Activated T-helper 1 cell treated with Interleukin-2 at 50 U/mL for 16 hours (primary cell): ENCODE data around the gene DIRAS1.
"Not testable (repeated sequence)": the region's sequence is repeated elsewhere in the genome, so short reads cannot be mapped to it uniquely, and the experiment has no call there.

Experiments used
- DNase-seq: peaks from one replicate; pipeline ENCODE4 v3.0.0-alpha.2; 2020; ENCODE audit warnings: low read depth

Gene DIRAS1

DNA sequence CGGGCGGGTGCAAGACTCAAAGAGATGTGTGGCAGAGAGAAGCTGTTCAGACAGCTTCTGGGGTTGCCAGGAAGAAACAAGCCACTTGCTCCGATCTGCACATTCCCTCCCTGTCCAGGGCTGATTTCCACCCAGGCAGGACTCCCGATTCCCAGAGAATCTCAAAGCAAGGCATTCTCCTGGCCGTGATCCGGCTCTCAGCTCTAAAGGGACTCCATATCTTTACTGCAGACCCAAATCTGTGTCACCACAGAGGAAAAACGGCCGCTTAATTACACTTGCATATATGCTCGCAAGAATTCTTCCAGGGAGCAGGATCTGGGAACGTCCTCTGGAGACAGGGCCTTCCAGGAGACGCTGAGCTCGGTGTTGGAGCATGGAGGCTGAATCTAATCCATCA, 44.3 kb downstream of the DIRAS1 start:
- DNase-seq = no peak

- DNase-seq = no peak
Measured at GRCh38 chr19:2675892-2676291, 45.3 kb downstream of the DIRAS1 start.

DNA sequence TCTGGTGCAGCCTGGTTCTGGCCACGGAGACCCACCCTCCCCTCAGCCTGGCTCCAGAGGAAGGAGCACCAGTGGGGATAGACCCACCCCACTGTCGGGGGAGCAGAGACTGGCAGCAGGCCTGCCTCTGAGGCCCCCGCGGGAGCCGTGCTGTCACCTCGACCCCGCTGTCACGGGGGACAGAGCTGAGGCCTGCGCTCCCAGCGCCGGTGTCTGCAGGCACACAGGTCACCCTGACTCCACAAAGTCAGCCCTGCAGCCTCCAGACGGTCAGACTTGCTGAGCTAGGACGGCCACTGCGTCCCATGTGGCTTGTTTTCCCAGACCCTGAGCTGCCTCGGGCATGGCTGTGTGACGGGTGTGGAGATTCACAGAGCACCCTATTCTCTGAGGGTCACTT, 51.0 kb downstream of the DIRAS1 start:
- DNase-seq = no peak

GRCh38 chr19:2668175-2668763, 52.9 kb downstream of the DIRAS1 start:
- DNase-seq = no peak

- not testable (repeated sequence) for DNase-seq
Measured at GRCh38 chr19:2667349-2667748, 53.8 kb downstream of the DIRAS1 start.

GRCh38 chr19:2666344-2666994, 54.7 kb downstream of the DIRAS1 start:
- no peak for DNase-seq

GRCh38 chr19:2665103-2665502, 56.1 kb downstream of the DIRAS1 start:
- DNase-seq = no peak
